Measurements from ENCODE around the gene GFPT1.
A peak's percentile ranks its signal among the peaks of the same experiment; 100 is the strongest.

The GFPT1 gene

DNA sequence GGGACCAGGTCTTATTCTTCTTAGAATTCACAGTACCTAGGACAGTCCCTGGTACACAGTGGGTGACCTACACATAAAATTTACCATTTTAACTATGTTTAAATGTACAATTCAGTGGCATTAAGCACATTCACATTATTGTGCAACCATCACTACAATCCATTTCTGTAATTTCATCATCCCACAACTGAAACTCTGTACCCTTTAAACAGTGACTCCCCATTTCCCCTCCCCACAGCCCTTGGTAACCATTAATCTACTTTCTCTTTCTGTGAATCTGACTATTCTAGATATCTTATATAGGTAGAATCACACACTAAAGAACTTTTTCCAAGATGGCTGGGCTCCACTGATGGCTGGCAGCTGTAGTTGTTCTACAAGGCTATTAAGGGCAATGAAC, 41.6 kb downstream of the GFPT1 start:
- in situ Hi-C loops (cut with HindIII; ENCODE audit: low pct_ligation_motif_present, low pct_unique_long_range_greater_than_20kb, low sequenced_read_pairs), result no loop called here
- DNase-seq, result no peak

DNA sequence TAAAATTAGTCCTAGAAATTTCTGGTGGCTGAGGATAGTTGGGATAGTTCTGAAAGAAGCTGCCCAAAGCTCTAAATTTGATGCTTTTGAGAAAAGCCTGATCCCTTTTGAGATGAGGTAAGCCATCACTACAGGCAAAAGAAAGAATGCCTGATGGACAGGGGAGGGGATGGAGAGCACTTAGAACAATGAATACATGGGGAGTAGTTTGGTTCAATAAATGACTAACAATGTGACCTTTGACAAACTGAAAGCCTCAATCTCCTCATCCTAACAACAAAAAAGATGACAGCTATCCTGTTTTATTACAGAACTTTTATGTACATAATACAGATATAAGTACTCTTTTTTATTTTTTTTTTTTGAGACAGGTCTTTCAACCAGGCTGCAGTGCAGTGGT, 42.7 kb downstream of the GFPT1 start:
- no peak for DNase-seq
- in situ Hi-C loops (cut with HindIII; ENCODE audit: low pct_ligation_motif_present, low pct_unique_long_range_greater_than_20kb, low sequenced_read_pairs), result no loop called here

- no peak for DNase-seq
- in situ Hi-C loops (cut with HindIII; ENCODE audit: low pct_ligation_motif_present, low pct_unique_long_range_greater_than_20kb, low sequenced_read_pairs), result no loop called here
Observed at GRCh38 chr2:69340101-69340775, 46.8 kb downstream of the GFPT1 start.

DNA sequence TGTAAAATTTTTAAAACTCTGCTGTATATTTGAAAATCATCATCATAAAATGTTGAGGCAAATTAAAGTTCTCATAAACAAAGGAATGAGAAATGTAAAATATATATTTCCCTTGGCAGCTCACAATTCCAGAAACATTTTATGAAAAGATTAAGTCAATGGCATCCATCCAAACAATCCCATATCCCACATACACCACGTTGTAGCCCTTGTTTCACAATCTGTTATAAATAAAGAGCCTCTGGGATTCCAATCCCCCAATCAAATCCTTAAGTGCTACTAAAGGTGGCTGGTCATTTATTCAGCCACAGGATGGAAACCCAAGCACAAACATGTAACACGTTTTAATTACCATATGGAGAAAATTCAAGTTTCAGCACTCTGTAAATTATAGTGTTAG, 51.7 kb downstream of the GFPT1 start:
- no peak for DNase-seq
- in situ Hi-C loops (cut with HindIII; ENCODE audit: low pct_ligation_motif_present, low pct_unique_long_range_greater_than_20kb, low sequenced_read_pairs), result no loop called here

DNA sequence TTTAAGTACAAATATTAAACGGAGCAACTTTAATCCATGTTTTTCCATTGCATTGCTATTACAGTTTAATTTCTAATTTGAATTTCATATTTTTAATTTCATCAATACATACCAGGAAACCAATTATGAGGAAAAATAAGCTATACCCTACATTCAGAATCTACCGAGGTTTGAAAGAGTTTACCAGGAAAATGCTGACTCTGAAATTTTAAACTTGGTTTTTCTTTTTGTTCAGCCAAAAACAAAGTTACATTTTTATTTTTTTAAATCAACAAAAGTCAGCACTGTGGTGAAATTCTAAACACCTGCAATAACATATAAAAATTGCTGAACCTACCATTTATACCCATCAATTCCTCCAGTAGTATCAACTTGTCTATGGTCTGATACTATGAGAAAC, 53.7 kb downstream of the GFPT1 start:
- in situ Hi-C loops (cut with HindIII; ENCODE audit: low pct_ligation_motif_present, low pct_unique_long_range_greater_than_20kb, low sequenced_read_pairs), result no loop called here

GRCh38 chr2:69330781-69331180, 56.2 kb downstream of the GFPT1 start:
- DNase-seq, result no peak
- in situ Hi-C loops (cut with HindIII; ENCODE audit: low pct_ligation_motif_present, low pct_unique_long_range_greater_than_20kb, low sequenced_read_pairs), result no loop called here

More for the DNA sequence above, 53.7 kb downstream of the GFPT1 start:
- no peak for DNase-seq

DNA sequence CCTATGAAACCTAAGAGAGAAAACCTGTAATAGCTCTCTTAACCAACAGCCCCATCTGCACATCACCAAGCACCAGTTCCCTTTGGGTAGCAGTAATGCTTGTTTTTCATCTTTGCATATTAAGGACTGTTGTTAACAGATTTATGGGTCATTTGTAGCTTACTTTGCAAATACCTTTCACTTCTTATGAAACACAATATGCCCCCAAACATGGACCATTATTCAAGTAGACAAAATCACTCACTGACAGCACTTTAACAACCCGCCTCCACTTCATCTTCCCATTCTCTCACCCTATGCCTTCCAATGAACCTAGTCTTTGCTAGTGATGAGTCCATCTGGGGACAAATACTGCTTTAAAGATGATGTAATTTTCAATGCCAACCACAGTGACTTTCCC, 64.4 kb downstream of the GFPT1 start:
- in situ Hi-C loops (cut with HindIII; ENCODE audit: low pct_ligation_motif_present, low pct_unique_long_range_greater_than_20kb, low sequenced_read_pairs), result no loop called here
- no peak for DNase-seq

GRCh38 chr2:69316550-69316949, 70.5 kb downstream of the GFPT1 start:
- in situ Hi-C loops (cut with HindIII; ENCODE audit: low pct_ligation_motif_present, low pct_unique_long_range_greater_than_20kb, low sequenced_read_pairs), result no loop called here

DNA sequence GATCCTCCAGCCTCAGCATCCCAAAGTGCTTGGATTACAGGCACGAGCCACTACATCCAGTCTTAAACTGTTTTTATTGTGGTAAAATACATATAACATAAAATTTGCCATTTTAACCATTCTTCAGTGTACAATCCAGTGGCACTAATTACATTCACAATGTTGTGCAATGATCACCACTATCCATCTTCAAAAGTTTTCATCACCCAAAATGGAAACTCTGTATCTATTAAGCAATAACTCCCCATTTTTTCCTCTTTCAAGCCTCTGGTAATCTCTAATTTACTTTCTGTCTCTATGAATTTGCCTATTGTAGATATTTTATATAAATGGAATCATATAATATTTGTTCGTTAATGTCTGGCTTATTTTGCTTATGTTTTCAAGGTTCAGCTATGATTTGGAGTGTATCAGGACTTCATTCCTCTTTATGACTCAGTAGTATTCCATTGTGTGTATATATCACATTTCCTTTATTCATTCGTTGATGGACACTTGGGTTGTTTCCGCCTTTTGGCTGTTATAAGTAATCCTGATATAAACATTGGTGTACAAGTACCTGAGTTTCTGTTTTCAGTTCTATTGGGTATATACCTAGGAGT, 71.8 kb downstream of the GFPT1 start:
- in situ Hi-C loops (cut with HindIII; ENCODE audit: low pct_ligation_motif_present, low pct_unique_long_range_greater_than_20kb, low sequenced_read_pairs), result no loop called here

More at GRCh38 chr2:69316550-69316949, 70.5 kb downstream of the GFPT1 start:
- no peak for DNase-seq

DNA sequence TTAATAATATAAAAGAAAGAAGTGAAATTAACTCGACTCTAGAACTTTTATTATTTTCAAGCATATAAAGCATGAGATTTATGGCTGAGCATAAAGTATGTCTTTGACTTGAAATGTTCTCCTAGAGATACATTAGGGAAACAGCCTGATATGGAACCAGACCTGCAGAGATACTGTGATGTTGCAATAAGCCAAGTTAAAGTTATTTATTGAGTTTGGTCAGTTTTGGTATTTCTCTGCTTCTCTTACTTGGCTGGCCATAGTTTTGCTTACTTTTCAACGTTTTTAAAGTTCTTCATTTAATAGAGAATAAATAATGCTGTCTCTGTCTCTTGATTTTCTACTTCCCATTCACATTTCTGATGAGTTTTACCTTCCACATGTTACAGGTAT, 76.0 kb downstream of the GFPT1 start:
- in situ Hi-C loops (cut with HindIII; ENCODE audit: low pct_ligation_motif_present, low pct_unique_long_range_greater_than_20kb, low sequenced_read_pairs), result no loop called here
- DNase-seq, result no peak

More for the DNA sequence above, 71.8 kb downstream of the GFPT1 start:
- no peak for DNase-seq

DNA sequence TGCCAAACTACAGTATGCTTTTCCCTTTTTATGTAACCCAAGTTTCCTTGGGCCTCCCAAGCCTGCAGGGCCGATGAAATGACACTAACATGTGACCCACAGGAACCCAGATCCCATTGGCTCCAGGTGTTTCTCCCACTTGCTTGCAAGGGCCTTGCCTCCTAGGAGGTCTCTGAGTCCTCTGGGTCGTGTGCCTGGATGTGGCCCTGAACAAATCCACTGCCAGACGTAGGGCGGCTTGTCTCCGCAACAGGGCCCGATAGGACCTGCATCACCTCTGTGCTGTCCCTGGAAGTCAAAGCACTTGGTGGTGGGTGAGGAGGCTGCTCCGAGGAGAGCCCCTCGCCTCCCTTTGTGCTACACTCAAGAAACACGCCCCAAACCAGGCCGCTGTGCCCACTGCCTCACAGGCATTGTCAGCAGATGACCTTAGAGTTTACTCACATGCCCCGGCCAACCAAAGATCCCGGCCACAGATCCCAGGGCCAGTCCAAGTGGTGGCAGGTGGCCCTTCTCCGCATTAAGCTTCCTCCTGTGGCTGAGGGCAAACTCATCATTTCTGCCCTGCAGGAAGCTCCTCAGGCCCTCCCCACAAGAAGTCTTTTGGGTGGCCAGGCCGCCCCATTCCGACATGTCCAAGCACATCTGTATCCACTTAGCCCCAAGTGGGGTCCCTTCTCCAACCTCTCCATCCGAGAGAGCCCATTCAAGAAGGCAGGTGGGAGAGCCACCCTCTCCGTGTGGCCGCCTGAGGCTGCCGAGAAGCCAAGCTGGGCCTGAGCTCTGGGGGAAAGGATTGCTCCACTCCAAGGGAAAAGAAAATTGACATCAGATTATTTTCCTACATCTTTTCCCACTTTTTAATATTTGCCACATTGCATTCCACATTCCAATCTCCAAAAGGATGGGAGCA, 76.7 kb downstream of the GFPT1 start:
- in situ Hi-C loops (cut with HindIII; ENCODE audit: low pct_ligation_motif_present, low pct_unique_long_range_greater_than_20kb, low sequenced_read_pairs), result no loop called here
- DNase-seq, result no peak

DNA sequence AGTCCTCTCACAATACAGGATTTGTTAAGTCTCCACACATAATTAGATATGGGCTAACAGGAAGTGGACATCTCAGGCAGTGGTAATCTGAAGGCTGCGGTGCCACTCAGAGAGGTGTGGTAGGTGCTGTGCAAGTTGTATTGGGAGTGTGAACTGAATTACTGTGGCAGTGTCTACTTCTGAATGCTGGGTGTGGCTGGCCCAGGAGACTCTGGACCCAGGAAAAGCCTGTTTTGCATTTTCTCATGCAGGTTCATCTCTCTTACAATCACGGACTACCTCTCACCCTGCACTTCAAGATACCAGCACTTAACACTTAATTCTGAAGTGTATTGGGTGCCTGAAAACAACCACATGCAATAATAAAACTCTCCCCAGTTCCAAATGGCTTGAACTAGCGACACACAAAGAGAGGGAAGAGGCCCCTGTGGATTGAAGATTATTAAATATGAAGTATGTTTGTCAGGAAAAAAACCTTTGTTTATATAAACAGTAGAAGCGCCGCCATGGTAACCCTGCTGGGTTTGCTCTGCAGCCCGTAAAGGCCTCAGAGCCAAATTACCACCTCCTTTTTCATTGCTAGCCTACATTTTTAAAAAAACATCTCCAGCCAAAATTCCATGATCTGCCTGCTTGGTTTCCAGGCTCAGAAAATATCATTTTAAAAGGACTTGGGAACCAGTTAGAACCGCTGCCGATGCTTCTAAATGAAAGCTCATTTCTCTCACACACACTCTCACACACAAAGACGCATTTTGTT, 77.5 kb downstream of the GFPT1 start:
- DNase-seq, result no peak
- in situ Hi-C loops (cut with HindIII; ENCODE audit: low pct_ligation_motif_present, low pct_unique_long_range_greater_than_20kb, low sequenced_read_pairs), result no loop called here

DNA sequence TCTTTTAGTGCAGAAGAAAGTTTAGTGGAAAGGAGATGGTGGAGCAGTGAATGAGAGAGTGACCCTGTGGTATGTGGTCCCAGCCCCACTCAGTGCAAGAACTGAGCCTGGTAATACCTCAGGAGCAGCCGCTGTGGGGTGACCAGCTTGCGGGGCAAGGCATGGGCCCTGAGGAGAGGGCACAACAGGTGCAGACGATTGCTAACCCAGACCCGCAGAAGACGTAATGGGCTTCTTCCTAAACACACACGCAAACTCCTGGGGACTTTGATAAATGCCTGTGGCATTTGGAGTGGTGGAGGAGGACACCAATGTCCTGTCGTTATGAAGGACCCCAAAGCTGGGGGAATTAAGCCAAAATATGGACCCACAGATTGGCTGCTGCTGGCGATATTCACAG, 78.7 kb downstream of the GFPT1 start:
- DNase-seq, result no peak
- in situ Hi-C loops (cut with HindIII; ENCODE audit: low pct_ligation_motif_present, low pct_unique_long_range_greater_than_20kb, low sequenced_read_pairs), result no loop called here

GRCh38 chr2:69307579-69308064, 79.4 kb downstream of the GFPT1 start:
- no peak for DNase-seq
- in situ Hi-C loops (cut with HindIII; ENCODE audit: low pct_ligation_motif_present, low pct_unique_long_range_greater_than_20kb, low sequenced_read_pairs), result no loop called here

DNA sequence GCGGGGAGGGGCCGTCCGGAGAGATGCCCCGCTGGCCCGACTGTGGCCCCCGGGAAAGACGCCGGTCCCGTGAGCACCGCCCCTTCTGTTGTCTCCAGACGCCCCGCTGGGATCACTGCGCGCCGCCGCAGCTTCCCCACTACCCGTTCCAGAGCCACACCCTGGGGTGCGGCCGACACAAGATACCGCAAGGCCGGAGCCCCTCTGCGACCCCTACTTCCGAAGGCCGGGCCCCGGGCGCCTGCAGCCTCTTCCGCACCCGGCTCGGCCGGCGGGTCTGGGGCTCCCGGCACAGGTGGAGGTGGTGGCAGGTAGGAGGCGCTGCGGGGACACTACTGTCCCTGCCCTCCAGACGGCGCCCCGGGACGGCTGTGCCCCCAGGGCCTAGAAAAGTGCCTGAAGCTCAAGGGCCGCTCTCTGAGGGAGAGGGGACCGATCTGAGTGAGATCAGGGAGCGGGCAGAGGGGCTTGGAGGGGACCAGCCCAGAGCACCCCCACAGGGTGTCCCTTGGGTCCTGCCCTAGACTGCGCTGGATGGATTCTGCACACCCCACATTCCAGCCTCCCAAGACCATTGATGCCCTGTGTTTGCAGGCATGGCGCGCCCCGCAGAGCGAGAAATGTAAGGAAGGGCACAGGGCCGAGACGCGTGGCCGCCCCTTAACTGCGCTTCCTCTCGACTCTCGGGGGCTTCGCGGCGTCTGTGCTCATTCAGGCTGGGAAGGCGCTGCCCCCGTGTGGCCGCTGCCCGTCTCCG, 80.0 kb downstream of the GFPT1 start:
- DNase-seq, result peak; percentile 86
- in situ Hi-C loops (cut with HindIII; ENCODE audit: low pct_ligation_motif_present, low pct_unique_long_range_greater_than_20kb, low sequenced_read_pairs), result no loop called here

- in situ Hi-C loops (cut with HindIII; ENCODE audit: low pct_ligation_motif_present, low pct_unique_long_range_greater_than_20kb, low sequenced_read_pairs), result no loop called here
- DNase-seq, result peak; percentile 14
Observed at GRCh38 chr2:69306393-69306821, 80.6 kb downstream of the GFPT1 start.

GRCh38 chr2:69305712-69306392, 81.2 kb downstream of the GFPT1 start:
- in situ Hi-C loops (cut with HindIII; ENCODE audit: low pct_ligation_motif_present, low pct_unique_long_range_greater_than_20kb, low sequenced_read_pairs), result no loop called here
- no peak for DNase-seq

All from ACHN (cell line).